ENCODE measurements around the gene CEBPB. TPM values are rescaled to one million over a fixed set of nuclear protein-coding genes. Genes with fewer than 3 reads are reported as not detected.
A peak's percentile ranks its signal among the peaks of the same experiment; 100 is the strongest.

CEBPB gene
- total RNA-seq, 6 experiments from 2014 or later, result 130 to 182 (median 152) TPM

- intact Hi-C loops (cut with DNase I), result no loop called here
- H3K9me3 ChIP-seq, result no peaks in the 10 kb centered on the region
- no peak overlapping the region for H3K27ac ChIP-seq
- TF ChIP-seq POLR2A (IDR thresholded peaks at IDR 0.05) (no peak), CTCF (IDR thresholded peaks at IDR 0.05) (no peak)
- no peaks in the 10 kb centered on the region for H3K36me3 ChIP-seq
- WGBS (ENCODE audit: insufficient coverage, low coverage, low lambda C conversion rate, missing lambda C conversion rate), result 62% methylated on average over 2 of the region's 4 CpGs
- H3K27me3 ChIP-seq, result no peaks in the 10 kb centered on the region
- H3K4me3 ChIP-seq, result no peak overlapping the region
- no peak for DNase-seq
- ATAC-seq, result peak; percentile 15 to 50 (median 34)
- no peaks in the 10 kb centered on the region for H3K4me1 ChIP-seq
These were observed 46.7 kb downstream of the CEBPB start for GRCh38 chr20:50237349-50237748.

GRCh38 chr20:50238081-50238800 is 47.6 kb downstream of the CEBPB start:
- Histone ChIP-seq H3K27ac (no peak overlapping the region), H3K27me3 (no peaks in the 10 kb centered on the region), H3K9me3 (no peaks in the 10 kb centered on the region), H3K4me3 (no peak overlapping the region), H3K36me3 (no peaks in the 10 kb centered on the region), H3K4me1 (no peaks in the 10 kb centered on the region)
- TF ChIP-seq POLR2A (IDR thresholded peaks at IDR 0.05) (no peak), CTCF (IDR thresholded peaks at IDR 0.05) (no peak)
- 67% methylated on average over 15 of the region's 19 CpGs for WGBS (ENCODE audit: insufficient coverage, low coverage, low lambda C conversion rate, missing lambda C conversion rate)
- no peak for DNase-seq
- intact Hi-C loops (cut with DNase I), result no loop called here
- ATAC-seq, result no peak

- peaks cover 0 to 3% (median 0%) of the 10 kb centered on the region in 4 donors for H3K4me1 ChIP-seq
- no peak for ATAC-seq
- intact Hi-C loops (cut with DNase I), result no loop called here
- TF ChIP-seq POLR2A (IDR thresholded peaks at IDR 0.05) (no peak), CTCF (IDR thresholded peaks at IDR 0.05) (no peak)
- H3K4me3 ChIP-seq, result no peak overlapping the region
- H3K27me3 ChIP-seq, result no peaks in the 10 kb centered on the region
- WGBS (ENCODE audit: insufficient coverage, low coverage, low lambda C conversion rate, missing lambda C conversion rate), result 81% methylated on average over 9 of the region's 9 CpGs
- H3K36me3 ChIP-seq, result no peaks in the 10 kb centered on the region
- DNase-seq, result no peak
- H3K27ac ChIP-seq, result no peak overlapping the region
- no peaks in the 10 kb centered on the region for H3K9me3 ChIP-seq
These were observed 49.5 kb downstream of the CEBPB start for GRCh38 chr20:50240092-50240491.

- ATAC-seq (no peak), DNase-seq (no peak)
- intact Hi-C loops (cut with DNase I), result no loop called here
- Histone ChIP-seq H3K27ac (no peak overlapping the region), H3K27me3 (no peaks in the 10 kb centered on the region), H3K9me3 (no peaks in the 10 kb centered on the region), H3K4me3 (no peak overlapping the region), H3K4me1 (peaks cover 0 to 19% (median 5%) of the 10 kb centered on the region in 4 donors), H3K36me3 (no peaks in the 10 kb centered on the region)
- WGBS (ENCODE audit: insufficient coverage, low coverage, low lambda C conversion rate, missing lambda C conversion rate), result 88% methylated on average over 5 of the region's 6 CpGs
- no peak for TF ChIP-seq CTCF (IDR thresholded peaks at IDR 0.05)
- TF ChIP-seq POLR2A (IDR thresholded peaks at IDR 0.05), result no peak
These were observed 51.5 kb downstream of the CEBPB start for GRCh38 chr20:50242178-50242514.

Other genes with a start within 250 kb of the CEBPB start
- 1 to 10 TPM in 4 of 6 experiments, under 1 TPM in 2; 0.73 to 1.9 (median 1.1) TPM for gene SNAI1, start 207.8 kb upstream of the CEBPB start, total RNA-seq
- gene UBE2V1, start 77.7 kb upstream of the CEBPB start, total RNA-seq, result 10 to 100 TPM; 38.2 to 49.4 (median 44.3) TPM
- 10 to 100 TPM in 5 of 6 experiments, 1 to 10 TPM in 1; 6.9 to 25.3 (median 13.7) TPM for gene PEDS1, start 37.1 kb upstream of the CEBPB start, total RNA-seq